Activated CD4-positive, alpha-beta T cell treated with anti-CD3 and anti-CD28 coated beads for 4 hours (primary cell): ENCODE data around the gene NEUROD2.

Source experiments
- DNase-seq, 2 donors: peaks; one replicate each; pipeline ENCODE4 v3.0.0-alpha.2; 2020

NEUROD2 gene

GRCh38 chr17:39607851-39608130 lies at the start of gene NEUROD2:
Gene NEUROD2 (minus strand): TSS chr17:39607920. CDS start chr17:39606599, 1,321 bp downstream.
- DNase-seq = no peak

- no peak for DNase-seq
Measured at GRCh38 chr17:39655105-39655504, 47.4 kb upstream of the NEUROD2 start.

- DNase-seq = peak; percentile 70 to 84
Measured at GRCh38 chr17:39653662-39654331, 46.1 kb upstream of the NEUROD2 start.

GRCh38 chr17:39653316-39653661 lies 45.6 kb upstream of the NEUROD2 start:
- DNase-seq = no peak

- DNase-seq = no peak
Measured at GRCh38 chr17:39652587-39653315, 45.0 kb upstream of the NEUROD2 start.

- no peak for DNase-seq
Measured at GRCh38 chr17:39651923-39652586, 44.3 kb upstream of the NEUROD2 start.

GRCh38 chr17:39650121-39650579 lies 42.4 kb upstream of the NEUROD2 start:
- no peak for DNase-seq

GRCh38 chr17:39648616-39649366 lies 41.1 kb upstream of the NEUROD2 start:
- DNase-seq = no peak

- no peak for DNase-seq
Measured at GRCh38 chr17:39647256-39647655, 39.5 kb upstream of the NEUROD2 start.

- no peak for DNase-seq
Measured at GRCh38 chr17:39643271-39643670, 35.6 kb upstream of the NEUROD2 start.

- no peak for DNase-seq
Measured at GRCh38 chr17:39642291-39643074, 34.8 kb upstream of the NEUROD2 start.

GRCh38 chr17:39641883-39642282 lies 34.2 kb upstream of the NEUROD2 start:
- DNase-seq = no peak

- no peak for DNase-seq
Measured at GRCh38 chr17:39641097-39641496, 33.4 kb upstream of the NEUROD2 start.

GRCh38 chr17:39640591-39641031 lies 32.9 kb upstream of the NEUROD2 start:
- no peak for DNase-seq

- no peak for DNase-seq
Measured at GRCh38 chr17:39639566-39640458, 32.1 kb upstream of the NEUROD2 start.

GRCh38 chr17:39639043-39639442 lies 31.3 kb upstream of the NEUROD2 start:
- DNase-seq = no peak

- no peak for DNase-seq
Measured at GRCh38 chr17:39638317-39638716, 30.6 kb upstream of the NEUROD2 start.

- peak; percentile 86 to 90 for DNase-seq
Measured at GRCh38 chr17:39636927-39637736, 29.4 kb upstream of the NEUROD2 start, which contains the start of gene STARD3. Gene STARD3 (plus strand): TSS chr17:39637144. CDS start chr17:39653532, 16,388 bp downstream.

- no peak for DNase-seq
Measured at GRCh38 chr17:39636587-39636926, 28.8 kb upstream of the NEUROD2 start.

GRCh38 chr17:39635614-39636176 lies 28.0 kb upstream of the NEUROD2 start:
- no peak for DNase-seq
